B cell (primary cell): Measurements from ENCODE around the gene LDB1.

Experiments used
- CTCF ChIP-seq: fragments of 200-600 bp; IDR thresholded peaks from one replicate; pipeline ENCODE4 v1.8.0; 2022; ENCODE audit warnings: antibody characterized with exemption, mild to moderate bottlenecking
- EZH2 ChIP-seq: IDR thresholded peaks from 2 replicates; pipeline ENCODE4 v1.6.1; 2012; ENCODE audit warnings: borderline replicate concordance, low read depth, mild to moderate bottlenecking, moderate library complexity, low read length; ENCODE audit not compliant: insufficient read depth, poor library complexity, severe bottlenecking

GRCh38 chr10:102113261-102113955 lies 6.8 kb downstream of the LDB1 start:
- TF ChIP-seq CTCF (no peak), EZH2 (no peak)
